DND-41 (cell line): ENCODE measurements around the gene TMEM175.

Experiments
- CTCF ChIP-seq: IDR thresholded peaks from 2 replicates; pipeline ENCODE4 v1.5.1; 2012; ENCODE audit warnings: borderline replicate concordance, low read length, moderate library complexity, mild to moderate bottlenecking; ENCODE audit not compliant: poor library complexity, severe bottlenecking; ENCODE audit errors: extremely low read depth
- EZH2 ChIP-seq: IDR thresholded peaks from 3 replicates; pipeline ENCODE4 v1.6.1; 2012; ENCODE audit warnings: borderline replicate concordance, low read depth, mild to moderate bottlenecking, moderate library complexity, low read length, inconsistent platforms; ENCODE audit not compliant: severe bottlenecking

GRCh38 chr4:962231-963208 is 30.3 kb downstream of the TMEM175 start:
- TF ChIP-seq CTCF, result no peak
- TF ChIP-seq EZH2, result no peak
